DMS79 (cell line): Measurements from ENCODE around the gene EZR.

ENCODE experiments used
- DNase-seq: peaks from one replicate; lab custom pipeline; 2025; lab: John Stamatoyannopoulos, UW

The EZR gene

DNA sequence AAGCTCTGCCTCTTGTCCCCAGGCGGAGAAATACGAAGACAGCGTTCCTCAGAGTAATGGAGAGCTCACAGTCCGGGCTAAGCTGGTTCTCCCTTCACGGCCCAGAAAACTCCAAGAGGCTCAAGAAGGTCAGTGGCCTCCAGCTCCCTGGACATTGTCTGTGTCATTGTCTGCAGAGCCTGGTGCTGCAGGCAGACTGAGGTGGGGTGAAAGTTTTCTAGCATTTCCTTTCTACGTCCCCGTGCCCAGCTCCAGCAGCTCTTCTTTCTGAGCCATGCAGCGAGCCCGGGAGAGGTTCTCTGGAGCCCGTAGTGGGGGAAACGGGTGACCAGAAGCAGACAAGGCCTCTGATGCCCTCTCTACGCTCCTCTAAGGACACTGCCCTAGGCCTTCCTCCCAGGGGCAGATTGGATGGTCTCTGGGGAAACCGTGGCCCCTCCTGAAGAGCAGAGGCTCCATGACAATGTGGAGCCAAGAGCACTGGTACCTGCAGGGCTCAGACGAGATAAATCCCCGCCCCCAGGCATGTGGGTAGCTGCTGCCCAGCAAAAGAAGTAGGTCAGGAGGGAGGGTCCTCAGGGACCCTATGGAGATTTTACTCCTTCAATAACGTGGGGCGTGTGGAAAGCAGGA is 58.4 kb downstream of the EZR start:
- no peak for DNase-seq

DNA sequence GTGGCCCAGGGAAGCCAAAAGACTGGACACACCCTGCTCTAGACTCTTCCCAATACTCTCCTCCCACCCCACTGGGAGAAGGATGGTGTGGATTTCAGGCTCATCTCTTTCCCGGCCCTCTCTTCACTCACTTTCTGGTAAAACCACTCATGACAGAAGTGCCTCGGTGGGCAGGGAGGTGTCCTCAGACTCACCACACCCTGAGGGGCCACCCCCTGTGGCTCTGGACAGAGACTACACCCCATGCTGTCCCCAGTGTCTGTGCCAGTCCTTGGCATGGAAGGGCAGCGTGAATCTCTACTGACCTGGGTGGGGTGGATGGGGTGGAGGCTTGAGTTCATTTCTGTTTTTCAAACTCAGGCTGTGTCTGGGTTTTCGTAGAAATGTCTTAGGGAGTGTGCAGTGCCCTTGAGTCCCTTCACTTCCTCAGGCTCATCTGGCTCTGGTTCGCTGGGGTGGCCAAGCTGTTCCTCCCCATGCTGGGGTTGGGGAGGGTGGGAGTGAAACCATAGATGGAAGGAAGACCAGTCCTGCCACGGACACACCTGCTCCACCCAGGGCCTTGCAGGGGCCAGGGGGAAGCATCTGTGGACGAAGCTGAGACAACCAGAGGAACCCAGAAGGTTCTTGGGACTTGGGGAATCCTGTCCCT is 59.1 kb downstream of the EZR start:
- no peak for DNase-seq

DNA sequence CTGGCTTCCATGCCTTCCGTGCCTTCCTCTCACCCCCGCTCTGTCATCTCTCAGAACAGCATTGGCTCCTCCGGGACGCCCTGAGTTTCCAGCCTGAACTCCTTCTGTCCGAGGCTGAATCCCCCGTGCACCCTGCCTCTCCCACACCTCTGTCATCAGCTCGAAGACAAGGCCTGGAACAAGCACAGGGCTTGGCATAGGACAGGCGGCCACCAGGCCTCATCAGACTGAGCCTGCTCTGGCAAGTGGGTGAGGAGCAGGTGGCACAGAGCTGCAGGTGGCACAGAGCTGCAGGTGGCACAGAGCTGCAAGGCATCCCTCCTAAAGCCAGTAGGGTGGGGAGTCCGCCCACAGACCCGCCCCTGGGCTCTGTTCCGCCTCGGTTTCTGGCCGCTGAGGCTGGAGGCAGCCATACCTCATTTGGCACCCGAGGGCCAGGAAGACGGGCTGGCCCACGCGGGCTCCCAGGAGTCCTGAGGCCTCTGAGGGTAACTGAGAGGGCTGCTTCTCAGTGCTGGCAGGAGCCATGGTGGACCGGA is 60.2 kb downstream of the EZR start:
- no peak for DNase-seq

DNA sequence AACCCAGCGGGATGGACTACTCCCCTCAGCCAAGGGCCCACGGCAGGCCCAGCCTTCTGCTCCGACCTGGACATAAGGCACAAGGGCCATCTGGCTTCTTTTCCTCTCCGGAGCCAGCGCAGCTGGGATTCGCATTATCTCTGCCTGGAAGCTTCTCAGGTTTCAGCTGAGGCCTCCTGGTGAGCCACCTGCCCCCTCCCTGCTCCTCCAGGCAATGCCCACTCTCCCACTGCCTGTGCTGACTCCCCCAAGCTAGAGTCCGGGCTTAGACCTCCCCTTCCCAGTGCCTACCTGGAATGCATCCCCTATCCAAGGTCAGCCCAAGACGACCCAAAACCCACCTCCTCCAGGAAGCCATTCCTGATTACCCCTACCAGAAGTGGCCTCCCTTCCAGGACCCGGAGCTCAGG is 60.7 kb downstream of the EZR start:
- no peak for DNase-seq

DNA sequence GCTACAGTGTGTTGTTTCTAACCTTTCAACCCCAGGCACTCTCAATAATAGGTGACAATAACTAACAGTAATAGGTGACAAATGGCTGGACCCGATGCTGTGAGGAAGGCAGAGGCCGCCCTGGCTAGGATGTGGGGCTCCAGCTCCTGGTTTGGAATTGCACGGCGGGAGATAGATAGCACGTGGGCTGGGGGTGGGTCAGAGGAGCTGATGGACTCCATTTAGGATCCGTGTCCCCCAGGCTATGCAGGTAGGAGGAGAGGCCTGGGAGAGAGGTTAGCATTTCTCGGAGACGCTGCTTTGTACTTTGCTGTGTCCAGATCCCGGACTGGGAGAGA is 61.4 kb downstream of the EZR start:
- no peak for DNase-seq

DNA sequence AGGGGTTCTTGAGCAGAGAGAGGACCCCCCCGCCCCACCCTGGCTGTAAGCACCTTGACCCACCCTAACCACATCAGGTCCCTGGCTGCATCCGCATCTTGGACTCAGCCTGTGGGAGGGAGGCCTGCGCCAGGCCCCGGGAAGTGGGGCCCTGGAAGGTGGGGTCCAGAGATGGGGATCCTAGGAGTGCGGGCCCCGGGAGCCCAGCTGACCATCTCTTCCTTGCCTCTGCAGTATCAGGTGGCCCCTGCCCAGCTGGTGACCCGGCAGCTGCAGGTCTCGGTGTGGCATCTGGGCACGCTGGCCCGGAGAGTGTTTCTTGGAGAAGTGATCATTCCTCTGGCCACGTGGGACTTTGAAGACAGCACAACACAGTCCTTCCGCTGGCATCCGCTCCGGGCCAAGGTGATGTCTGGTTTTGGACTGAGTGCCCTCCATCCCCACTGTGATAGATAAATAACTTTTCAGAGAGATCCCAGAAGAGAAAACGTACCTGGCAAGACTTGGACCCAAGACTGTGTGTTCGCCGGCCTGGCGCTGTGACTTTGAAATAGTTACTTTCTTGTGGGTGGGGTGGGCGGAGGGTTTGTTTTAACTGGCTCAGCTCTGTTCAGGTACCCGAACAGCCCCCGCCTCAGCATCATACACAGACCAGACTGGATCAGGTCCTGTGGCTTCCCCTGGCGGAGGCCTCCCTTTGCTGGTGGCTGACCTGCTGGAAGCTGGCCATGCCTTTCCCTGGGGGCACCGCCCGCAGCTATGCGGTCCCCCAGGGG is 62.0 kb downstream of the EZR start:
- no peak for DNase-seq

DNA sequence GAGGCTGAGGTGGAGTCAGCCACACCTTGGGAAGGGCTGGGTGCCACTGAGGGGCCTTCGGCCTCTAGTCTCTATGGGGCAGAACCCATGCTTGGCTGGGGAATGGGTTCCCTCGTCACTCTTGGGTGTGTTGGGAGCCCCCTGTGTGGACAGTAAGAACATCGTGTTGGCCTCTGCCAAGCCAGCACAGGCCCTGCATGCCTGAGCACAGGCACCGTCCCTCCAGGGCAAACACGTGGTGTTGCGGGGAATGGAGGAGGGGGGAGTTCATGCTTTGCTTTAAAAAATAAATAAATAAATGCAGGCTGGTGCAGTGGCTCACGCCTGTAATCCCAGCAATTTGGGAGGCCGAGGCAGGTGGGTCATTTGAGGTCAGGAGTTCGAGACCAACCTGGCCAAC is 63.0 kb downstream of the EZR start:
- no peak for DNase-seq

- DNase-seq, result no peak
Observed at GRCh38 chr6:158755636-158756035, 63.5 kb downstream of the EZR start.

DNA sequence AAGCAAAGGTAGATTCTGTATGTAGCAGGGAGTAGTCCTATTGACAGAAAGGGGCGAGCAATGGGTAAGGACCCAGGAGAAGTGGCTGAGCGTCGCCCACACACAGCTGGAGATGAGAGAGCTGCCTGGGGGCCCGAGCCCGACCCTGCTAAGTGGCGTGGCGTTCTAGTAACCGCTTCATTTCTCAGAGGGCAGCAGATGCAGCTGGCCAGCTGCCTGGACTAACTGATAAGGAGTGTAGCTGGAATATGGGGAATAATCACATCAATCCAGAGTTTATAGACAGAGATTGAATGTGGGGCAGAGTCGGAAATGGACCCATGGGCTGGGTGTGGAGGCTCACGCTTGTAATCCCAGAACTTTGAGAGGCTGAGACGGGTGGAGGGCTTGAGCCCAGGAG is 64.4 kb downstream of the EZR start:
- no peak for DNase-seq

- DNase-seq, result no peak
Observed at GRCh38 chr6:158753811-158754210, 65.4 kb downstream of the EZR start.

DNA sequence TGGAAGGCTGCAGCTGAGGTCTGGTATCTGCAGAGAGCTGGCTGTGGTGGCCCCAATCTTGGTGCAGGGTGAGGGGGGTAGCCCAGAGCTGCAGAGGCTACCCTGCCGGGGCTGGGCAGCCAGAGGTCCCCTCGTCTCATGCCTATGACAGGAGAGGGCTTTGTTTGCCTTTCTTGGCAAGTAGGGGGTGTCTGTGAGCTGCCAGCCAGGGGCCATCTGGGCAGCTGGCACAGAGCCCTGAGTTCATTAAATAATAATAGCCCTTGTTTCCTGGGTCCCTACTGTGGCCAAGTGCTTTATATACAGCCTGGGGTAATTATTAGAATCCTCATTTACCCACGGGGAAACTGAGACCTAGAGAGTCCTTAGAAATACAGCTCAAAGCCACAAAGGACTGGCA is 66.6 kb downstream of the EZR start:
- peak; percentile 63 for DNase-seq

DNA sequence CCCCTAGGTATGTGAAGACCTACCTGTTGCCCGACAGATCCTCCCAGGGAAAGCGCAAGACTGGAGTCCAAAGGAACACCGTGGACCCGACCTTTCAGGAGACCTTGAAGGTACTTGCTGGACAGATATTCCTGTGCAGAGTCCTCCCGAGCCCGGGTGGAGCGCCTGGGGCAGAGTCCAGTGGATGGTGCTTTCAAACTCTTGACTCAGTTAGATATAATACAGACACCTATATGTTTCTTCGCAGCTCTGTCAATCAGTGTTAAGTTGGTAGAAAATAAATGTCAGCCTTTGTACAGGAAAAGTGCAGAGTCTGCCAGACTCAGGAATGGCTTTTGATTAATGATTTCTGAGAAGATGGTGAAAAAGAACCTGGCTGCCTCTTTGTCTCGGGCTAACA is 67.2 kb downstream of the EZR start:
- no peak for DNase-seq

GRCh38 chr6:158751224-158751623 is 67.9 kb downstream of the EZR start:
- DNase-seq, result no peak

GRCh38 chr6:158744986-158745430 is 74.2 kb downstream of the EZR start:
- no peak for DNase-seq

DNA sequence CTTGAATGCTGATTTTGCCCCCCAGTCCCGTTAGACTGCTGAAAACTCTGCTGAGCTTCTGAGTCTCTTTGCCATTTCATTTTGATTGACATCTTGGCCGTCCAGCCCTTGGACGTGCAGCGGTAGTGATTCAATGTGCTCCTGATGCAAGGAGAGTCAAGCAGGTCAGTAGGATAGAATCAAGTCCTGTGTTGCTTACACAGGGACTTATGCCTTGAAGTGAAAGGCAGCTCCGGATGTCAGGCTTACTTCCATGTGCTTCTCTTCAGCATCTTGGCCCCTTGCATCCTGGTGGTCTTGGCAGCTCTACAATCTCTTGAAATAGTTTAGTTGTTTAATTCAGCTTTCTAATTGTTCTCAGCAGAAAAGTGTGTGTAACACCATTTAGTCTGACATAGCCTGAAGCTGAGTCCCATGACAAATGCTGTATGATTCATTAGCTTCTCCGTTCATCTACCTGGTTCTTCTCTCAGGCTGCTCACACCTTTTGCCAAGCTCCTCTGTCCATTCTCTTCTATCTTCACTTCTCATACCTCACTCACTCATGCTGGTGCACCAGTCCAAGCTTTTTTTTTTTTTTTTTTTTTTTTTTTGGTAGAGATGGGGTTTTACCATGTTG is 76.0 kb downstream of the EZR start:
- no peak for DNase-seq

GRCh38 chr6:158739673-158740072 is 79.5 kb downstream of the EZR start:
- no peak for DNase-seq

- DNase-seq, result no peak
Observed at GRCh38 chr6:158737710-158738615, 81.2 kb downstream of the EZR start.

DNA sequence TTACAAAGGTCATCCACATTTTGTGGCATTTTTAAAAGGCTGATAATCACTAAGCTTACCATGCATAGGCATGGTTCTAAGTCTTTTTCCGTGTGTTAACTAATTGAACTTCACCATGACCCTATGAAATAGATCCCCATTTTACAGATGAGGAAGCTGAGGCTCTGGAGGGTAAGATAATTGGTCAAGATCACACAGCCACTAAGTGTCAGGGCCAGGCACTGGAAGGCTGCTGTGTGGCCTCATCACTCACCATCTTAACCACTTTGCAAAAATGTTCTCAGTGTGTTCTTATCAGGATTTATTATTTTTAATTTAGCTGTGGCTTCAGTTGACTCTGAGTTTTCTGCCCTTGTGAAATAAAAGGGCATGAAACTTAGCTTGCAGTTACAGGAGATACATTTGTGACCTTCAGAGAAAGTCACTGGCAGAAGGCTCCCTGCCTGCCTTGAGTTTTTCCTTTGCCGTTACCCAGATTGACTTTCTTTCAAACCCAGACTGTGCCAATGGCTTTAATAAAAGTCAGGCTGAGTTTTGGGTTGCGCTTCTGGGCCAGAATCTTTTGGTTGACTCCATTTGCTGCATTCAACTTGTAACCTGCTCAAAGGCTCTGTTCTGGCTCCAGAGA is 82.0 kb downstream of the EZR start:
- DNase-seq, result no peak

- DNase-seq, result no peak
Observed at GRCh38 chr6:158735009-158735408, 84.2 kb downstream of the EZR start.

DNA sequence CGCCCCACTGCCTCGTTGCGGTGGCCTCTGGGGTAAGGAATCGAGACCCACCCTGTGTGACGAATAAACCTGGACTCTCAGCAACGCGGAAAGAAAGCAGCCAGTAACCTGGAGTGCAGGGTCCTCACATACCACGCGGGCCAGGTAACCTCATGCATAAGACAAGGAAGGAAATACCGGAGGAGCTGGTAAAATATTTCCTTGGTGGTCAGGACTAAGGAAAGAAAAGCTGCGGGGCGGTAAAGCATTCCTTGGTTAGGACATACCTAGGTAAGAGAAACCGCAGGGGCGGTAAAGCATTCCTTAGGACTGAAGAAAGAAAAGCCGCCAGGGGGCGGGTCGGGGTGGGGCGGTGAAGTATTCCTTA is 88.6 kb downstream of the EZR start:
- no peak for DNase-seq

DNA sequence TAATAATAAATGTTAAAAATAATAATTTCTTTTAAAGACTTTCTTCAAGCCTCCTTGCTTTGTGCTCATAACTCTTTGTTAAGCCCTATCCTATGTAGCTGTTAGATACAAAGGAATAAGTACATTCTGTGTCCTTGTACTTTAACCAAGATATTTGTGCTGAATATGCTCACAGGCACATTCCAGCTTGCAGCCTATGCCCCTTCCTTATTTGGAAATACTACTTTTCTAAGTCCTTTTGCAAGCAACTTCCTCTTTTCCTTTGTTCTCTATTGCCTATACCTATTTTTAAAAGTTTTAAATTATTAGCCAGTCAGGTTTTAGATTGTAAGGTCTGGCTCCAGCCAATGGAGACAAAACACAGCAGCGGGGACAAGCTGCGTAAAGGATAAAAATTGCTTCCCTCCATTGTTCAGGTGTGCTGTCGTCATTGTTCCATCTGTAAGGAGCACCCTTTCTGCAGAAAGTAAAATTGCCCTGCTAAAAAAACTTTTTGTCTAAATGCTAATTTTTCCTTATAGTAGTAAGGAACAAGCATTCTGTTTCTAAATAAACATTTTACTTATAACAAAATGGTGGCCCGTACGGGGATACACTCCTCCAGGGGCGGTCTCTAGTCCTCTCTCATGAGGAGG is 89.1 kb downstream of the EZR start:
- no peak for DNase-seq
